ENCODE measurements around the gene ANKRD44. TPM values are rescaled to one million over a fixed set of nuclear protein-coding genes. Genes with fewer than 3 reads are reported as not detected.

The ANKRD44 gene
- total RNA-seq, 1 donor from 2014 or later: 12.0 TPM

- H3K36me3 Mint-ChIP-seq (ENCODE audit: unreplicated experiment): peaks cover 5% of the 10 kb centered on the region
- no peak for TF ChIP-seq CTCF (IDR thresholded peaks at IDR 0.05; ENCODE audit: partially characterized antibody, unreplicated experiment)
- H3K4me3 Mint-ChIP-seq (ENCODE audit: unreplicated experiment): no peak overlapping the region
- no peak for DNase-seq
- peaks cover 2% of the 10 kb centered on the region for H3K9me3 Mint-ChIP-seq (ENCODE audit: unreplicated experiment)
- H3K27me3 Mint-ChIP-seq (ENCODE audit: unreplicated experiment): no peaks in the 10 kb centered on the region
- H3K27ac Mint-ChIP-seq (ENCODE audit: unreplicated experiment): no peak overlapping the region
- H3K4me1 Mint-ChIP-seq (ENCODE audit: low read depth, unreplicated experiment): peaks cover 12% of the 10 kb centered on the region
Measured at GRCh38 chr2:197158591-197159550, 151.7 kb downstream of the ANKRD44 start.

- no peak for DNase-seq
- H3K9me3 Mint-ChIP-seq (ENCODE audit: unreplicated experiment): peaks cover 2% of the 10 kb centered on the region
- no peak overlapping the region for H3K4me3 Mint-ChIP-seq (ENCODE audit: unreplicated experiment)
Measured at GRCh38 chr2:197157879-197158537, 152.6 kb downstream of the ANKRD44 start.

GRCh38 chr2:197156771-197157170, 153.8 kb downstream of the ANKRD44 start:
- Mint-ChIP-seq H3K27ac (ENCODE audit: unreplicated experiment) (no peak overlapping the region), H3K4me1 (ENCODE audit: low read depth, unreplicated experiment) (peaks cover 12% of the 10 kb centered on the region), H3K9me3 (ENCODE audit: unreplicated experiment) (peaks cover 2% of the 10 kb centered on the region), H3K4me3 (ENCODE audit: unreplicated experiment) (no peak overlapping the region), H3K36me3 (ENCODE audit: unreplicated experiment) (peaks cover 5% of the 10 kb centered on the region), H3K27me3 (ENCODE audit: unreplicated experiment) (no peaks in the 10 kb centered on the region)
- no peak for TF ChIP-seq CTCF (IDR thresholded peaks at IDR 0.05; ENCODE audit: partially characterized antibody, unreplicated experiment)
- no peak for DNase-seq

More at GRCh38 chr2:197157879-197158537, 152.6 kb downstream of the ANKRD44 start:
- Mint-ChIP-seq H3K36me3 (ENCODE audit: unreplicated experiment) (peaks cover 5% of the 10 kb centered on the region), H3K27ac (ENCODE audit: unreplicated experiment) (no peak overlapping the region), H3K4me1 (ENCODE audit: low read depth, unreplicated experiment) (peaks cover 12% of the 10 kb centered on the region), H3K27me3 (ENCODE audit: unreplicated experiment) (no peaks in the 10 kb centered on the region)
- no peak for TF ChIP-seq CTCF (IDR thresholded peaks at IDR 0.05; ENCODE audit: partially characterized antibody, unreplicated experiment)

GRCh38 chr2:197152451-197153228, 157.9 kb downstream of the ANKRD44 start:
- no peak for TF ChIP-seq CTCF (IDR thresholded peaks at IDR 0.05; ENCODE audit: partially characterized antibody, unreplicated experiment)
- Mint-ChIP-seq H3K27ac (ENCODE audit: unreplicated experiment) (no peak overlapping the region), H3K9me3 (ENCODE audit: unreplicated experiment) (peaks cover 2% of the 10 kb centered on the region), H3K4me1 (ENCODE audit: low read depth, unreplicated experiment) (no peaks in the 10 kb centered on the region), H3K27me3 (ENCODE audit: unreplicated experiment) (no peaks in the 10 kb centered on the region), H3K36me3 (ENCODE audit: unreplicated experiment) (peaks cover 5% of the 10 kb centered on the region), H3K4me3 (ENCODE audit: unreplicated experiment) (no peak overlapping the region)
- DNase-seq: no peak
